GM19372 (cell line): ENCODE results near the gene IL2RA.
"Not testable (repeated sequence)": the region's sequence is repeated elsewhere in the genome, so short reads cannot be mapped to it uniquely, and the experiment has no call there.

Source experiments
- ATAC-seq: cut with Tn5 transposase; IDR thresholded peaks from one replicate; pipeline ENCODE4 v1.9.1; 2021; ENCODE audit warnings: mild to moderate bottlenecking, low read depth, moderate library complexity; ENCODE audit not compliant: unreplicated experiment

IL2RA gene

DNA sequence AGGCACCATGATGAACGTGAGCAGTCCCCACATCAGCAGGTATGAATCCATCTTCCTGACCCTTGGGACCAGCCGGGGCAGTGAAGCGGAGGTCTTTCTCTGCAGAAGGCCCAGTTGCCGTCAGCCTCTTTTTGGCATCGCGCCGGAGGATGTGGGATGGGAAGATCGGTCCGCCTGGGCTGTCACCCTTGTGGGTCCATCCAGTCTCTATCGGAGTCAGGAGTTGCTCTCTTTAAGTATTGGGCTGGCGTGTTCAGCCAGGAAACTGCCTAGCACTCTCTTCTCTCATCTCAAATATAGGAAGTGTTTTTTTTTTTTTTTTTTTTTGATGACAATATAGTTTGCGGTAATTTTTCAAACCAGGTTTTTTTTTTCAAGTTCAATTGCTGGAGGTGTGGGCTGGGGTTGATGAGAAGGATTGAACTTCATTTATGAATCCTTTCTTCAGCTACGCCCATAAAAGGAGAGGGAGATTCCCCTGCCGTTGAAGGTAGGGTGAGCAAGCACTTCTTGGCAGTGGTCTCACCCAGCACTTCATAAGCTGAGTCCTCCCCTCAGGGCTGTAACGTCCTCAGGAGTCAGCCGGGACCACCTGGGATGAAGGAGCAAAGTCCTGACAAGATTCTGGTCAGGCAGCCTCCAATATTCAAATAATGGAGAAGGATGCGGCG lies at the start of gene IL2RA:
TSS of gene IL2RA (minus strand) at position 267 of the 671 bp plus-strand sequence. CDS start at position 51, 216 bp downstream.
- no peak for ATAC-seq

DNA sequence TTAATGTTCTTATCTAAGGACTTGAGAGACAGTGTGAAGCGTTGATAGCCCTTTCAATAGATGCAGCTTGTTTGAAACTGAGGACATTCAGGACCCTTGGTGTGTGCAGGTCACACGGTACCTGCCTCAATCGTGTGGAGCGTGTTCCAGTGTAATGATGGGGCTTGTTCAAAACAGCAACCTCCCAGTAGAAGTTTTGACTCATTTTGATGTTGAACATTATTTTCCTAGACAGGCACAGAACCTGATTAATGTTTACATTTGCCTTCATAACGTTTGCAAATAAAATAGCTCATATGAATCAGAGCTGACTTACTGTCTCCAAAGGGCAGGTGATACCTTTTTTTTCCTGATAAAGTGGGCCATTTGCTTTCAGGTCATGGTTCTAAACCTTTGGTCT lies 48.0 kb upstream of the IL2RA start:
- ATAC-seq = no peak

DNA sequence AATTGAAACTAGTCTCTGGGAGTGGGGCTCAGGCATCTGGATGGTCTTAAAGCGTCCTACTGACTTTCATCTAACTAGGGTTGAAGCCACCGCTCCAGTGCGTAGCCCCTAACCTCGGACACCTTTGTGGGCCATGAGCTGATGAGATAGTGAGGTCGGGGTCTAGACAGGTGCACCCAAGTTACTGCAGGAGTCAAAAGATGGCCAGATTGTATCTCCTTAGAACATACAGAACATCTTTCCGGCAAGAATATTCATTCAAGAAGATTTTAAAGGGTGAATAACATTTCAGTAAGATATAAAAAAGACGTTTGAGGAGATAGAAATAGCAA lies 47.2 kb upstream of the IL2RA start:
- ATAC-seq = no peak

DNA sequence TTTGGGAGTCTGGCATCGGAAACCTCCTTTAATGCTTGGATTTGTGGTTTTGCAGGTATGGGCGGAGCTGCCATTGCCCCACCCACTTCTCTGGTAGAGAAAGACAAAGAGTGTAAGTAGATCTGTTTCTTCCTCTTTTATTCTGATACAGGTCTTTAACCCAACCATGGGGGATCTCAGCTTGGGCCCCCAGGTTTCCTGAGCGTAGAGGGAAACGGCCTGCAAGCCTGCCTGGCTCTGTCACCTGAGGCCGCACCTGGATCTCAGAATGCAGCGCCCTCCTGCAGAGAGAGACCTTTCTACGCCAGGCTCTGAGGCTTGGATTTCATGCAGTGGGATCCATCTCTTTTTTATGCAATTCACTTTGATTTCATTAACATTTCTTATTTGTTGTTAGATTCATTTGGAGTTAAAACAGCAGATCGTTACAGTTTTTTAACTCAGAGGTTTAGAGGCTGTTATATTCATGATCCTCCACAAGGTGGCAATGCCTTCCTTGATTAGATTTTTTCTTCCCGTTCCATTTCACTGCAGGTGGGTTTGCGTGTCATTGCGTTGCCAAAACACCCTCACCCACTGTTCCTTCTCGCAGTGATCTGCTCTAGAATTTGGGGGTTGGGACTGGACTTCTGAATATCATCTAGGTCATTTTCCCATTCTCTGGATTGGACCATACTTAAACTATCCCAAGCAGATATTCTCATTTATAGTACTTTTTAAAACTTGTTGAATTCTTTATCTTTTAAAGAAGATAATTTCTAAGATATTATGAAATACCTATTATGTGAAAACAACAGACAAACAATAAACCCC lies 46.7 kb upstream of the IL2RA start:
- no peak for ATAC-seq

DNA sequence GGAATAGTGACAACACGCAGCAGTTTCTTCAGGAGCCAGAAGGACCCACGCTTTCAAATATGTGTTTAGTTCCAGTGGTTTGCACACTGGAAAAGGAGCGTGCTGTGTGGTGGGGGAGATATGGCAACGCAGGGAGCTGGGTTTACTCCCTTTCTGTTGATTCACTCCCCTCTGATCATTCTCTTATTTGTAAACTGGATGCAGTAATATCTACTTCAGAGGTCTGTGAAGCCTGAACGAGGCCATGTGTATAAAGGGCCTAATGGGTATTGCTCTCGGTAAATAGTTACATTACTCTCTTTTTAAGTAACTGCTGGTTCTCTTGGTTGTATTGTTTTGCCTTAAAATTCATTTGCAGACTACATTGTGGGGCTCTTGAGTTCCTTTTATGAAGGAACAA lies 45.9 kb upstream of the IL2RA start:
- no peak for ATAC-seq

DNA sequence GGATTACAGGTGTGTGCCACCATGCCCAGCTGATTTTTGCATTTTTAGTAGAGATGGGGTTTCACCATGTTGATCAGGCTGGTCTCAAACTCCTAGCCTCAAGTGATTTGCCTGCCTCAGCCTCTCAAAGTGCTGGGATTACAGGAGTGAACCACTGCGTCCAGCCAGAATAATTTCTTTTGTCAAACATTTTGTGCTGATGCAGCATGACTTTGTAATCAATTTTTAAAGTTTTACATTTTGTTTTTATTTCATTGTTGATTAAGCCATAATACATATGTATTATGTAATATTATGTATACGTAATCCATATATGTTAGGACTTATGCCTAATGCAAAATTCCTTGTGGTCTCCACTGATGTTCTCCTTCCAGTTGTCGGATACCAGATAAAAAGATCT lies 45.4 kb upstream of the IL2RA start:
- ATAC-seq = not testable (repeated sequence)

DNA sequence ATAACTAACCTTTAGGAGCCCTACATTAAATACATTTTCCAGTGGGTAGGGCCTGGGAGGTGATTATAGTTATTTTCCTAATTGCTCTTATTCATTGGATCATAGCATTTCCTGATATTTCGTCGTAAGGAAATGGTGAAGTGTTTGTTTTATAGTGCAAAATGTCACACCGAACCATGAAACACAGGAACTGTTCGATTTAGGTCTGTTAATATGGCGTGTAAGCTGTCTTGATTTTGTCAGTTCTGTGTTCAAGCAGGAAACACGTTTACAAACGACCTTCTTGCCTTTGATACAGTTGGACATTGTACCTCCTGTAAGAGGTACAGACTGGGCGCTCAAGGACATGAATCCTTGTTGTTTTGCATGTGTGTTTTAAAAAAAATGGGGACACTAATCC lies 41.4 kb upstream of the IL2RA start:
- no peak for ATAC-seq

DNA sequence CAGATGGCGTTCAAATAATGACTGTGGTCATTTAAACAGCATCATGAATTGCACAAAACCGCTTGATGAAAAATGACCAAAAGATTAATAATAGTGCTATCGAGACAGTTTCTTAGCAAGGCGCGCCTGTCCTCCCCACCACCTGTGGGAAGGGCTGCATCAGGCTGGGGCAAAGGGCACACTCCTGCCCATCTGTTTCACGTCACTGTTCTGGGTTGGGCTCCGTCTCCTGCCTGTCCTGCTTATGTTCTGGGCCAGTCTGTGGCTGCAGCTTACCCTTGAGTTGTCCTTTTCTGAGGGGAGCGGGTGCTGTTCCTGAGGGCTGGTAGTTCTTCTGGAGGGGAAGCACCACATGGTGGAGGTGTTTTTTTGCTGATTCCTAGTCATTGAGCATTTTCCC lies 40.0 kb upstream of the IL2RA start:
- no peak for ATAC-seq

DNA sequence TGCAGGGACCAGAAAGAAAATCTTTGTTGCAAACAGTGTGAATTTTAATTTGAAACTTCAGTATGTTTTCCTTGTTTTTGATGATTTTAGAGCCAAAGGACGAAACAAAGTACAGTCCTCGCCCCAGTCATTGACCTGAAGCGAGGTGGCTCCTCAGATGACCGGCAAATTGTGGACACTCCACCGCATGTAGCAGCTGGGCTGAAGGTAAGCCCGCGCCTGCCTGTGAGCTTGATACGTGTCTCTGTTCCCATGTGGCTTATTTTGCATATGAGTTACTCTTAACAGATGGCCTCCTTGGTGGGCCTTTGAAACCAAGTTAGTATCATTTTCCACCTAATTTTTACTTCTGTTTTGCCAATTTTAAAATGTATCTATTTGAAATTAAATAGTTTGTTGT lies 39.0 kb upstream of the IL2RA start:
- no peak for ATAC-seq

DNA sequence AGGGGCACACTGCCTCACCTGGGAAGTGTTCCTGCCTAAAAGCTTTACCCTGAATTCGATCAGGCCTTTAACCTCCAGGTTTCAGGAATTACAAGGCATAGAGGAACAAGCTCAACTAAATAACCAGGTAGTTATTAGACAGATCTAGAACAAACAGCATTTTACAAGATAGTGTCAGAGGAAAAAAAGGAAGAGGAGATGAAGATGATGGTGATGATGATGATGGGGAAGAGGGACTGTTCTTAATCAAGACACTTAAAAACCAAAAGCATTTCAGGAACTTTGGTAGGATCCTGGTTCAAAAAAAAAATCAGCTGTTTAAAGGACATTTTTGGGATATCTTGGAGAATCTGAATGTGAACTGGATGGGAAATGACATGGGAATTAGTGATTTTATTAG lies 38.2 kb upstream of the IL2RA start:
- ATAC-seq = no peak

DNA sequence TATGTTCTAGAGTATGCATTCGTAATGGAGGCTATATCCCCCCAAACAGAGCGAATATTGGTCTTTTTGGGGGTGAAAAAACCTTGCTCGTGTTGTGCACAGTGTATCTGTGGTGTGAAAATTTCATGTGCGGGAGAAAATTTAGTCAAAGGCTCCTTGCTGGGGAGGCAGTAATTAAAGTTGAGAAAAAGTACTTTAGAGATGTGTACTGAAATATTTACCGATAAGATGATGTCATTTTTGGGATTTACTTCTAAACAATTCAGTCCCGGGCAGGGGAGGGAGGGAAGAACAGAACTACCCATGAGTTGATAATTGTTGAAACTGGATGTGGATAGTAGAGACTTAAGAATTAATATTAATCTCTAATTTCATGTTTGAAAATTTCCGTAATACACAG lies 36.0 kb upstream of the IL2RA start:
- no peak for ATAC-seq

DNA sequence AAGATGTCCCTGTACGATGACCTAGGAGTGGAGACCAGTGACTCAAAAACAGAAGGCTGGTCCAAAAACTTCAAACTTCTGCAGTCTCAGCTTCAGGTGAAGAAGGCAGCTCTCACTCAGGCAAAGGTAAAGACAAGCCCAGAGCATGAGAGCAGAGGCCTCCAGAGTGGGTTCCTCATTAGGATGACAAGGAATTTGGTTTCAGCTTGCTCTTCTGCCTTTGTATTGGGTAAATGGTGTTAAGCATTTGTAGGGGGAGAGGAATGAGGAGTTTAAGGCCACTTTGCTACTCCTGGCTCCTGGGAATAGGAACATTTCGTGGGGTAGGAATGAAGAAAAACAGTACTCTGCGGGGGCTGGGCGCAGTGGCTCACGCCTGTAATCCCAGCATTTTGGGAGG lies 34.9 kb upstream of the IL2RA start:
- no peak for ATAC-seq

DNA sequence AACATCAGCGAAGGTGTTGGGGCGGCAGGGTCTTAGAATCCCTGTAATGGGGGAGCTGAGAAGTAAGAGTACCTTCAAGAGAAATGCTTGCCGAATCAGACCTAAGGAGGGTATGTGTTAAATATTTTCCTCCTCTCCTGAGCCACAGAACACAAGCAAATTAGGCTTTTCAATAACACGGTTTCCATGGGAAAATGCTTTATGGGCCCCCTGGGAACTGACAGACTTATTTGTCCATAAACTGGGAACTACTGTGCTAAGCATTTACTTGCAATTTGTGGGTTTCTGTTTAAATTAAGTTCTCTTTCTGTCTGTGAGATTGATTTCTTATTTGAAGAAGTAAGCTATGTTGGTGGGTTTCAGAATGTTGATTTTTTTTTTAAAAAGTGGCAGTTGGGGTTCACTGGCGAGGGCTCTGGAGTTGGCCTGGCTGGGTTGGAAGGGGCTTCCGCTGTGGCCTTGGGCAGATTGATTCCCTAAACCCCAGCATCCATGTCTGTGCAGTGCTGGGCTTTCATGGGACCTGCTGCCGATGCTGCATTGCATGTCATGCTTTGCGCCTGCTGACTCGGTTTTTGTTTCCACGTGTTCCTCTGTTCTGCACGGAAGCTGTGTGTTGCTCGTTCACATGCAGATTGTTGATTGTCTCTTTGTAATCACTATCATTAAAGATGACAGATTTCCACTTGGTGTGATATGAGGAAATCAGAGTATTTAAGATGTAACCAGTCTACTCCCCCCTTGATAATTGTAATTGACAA lies 33.8 kb upstream of the IL2RA start:
- ATAC-seq = no peak

DNA sequence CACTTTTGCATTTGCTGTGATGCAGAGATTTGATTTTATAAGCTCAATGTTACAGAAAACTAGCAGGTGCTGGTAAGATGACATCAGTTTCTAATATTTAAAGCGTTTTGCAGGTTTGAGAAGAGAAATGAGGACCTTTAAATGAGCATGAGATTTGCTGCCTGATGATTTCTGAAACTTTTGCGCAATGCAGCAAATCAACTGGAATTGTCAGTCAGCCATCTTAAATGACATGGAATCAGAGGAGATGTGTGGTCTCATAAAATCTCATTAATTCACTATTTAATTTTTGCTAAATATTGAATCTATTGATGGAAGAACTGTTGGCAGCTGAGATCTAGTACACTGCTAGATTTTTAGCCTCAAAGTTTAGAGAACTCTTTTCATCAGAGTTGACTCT lies 30.6 kb upstream of the IL2RA start:
- ATAC-seq = no peak

DNA sequence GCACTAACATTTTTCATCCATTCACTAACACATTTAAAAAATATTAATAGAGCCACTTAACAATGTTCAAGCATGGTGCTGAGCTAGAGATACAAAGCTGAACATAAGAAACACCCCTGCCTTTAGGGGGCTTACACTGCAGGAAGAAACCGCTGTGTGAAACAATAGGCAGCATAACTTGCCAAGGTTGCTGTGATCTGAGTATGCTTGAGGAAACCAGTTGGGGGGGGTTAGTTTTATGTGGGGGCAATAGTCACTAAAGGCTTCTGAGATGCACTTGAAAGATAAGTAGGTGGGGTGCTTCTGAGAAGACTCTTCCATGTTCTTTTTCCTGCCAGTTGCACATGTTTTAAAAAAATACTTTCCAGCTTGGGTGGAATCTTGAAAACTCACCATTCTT lies 29.5 kb upstream of the IL2RA start:
- no peak for ATAC-seq

DNA sequence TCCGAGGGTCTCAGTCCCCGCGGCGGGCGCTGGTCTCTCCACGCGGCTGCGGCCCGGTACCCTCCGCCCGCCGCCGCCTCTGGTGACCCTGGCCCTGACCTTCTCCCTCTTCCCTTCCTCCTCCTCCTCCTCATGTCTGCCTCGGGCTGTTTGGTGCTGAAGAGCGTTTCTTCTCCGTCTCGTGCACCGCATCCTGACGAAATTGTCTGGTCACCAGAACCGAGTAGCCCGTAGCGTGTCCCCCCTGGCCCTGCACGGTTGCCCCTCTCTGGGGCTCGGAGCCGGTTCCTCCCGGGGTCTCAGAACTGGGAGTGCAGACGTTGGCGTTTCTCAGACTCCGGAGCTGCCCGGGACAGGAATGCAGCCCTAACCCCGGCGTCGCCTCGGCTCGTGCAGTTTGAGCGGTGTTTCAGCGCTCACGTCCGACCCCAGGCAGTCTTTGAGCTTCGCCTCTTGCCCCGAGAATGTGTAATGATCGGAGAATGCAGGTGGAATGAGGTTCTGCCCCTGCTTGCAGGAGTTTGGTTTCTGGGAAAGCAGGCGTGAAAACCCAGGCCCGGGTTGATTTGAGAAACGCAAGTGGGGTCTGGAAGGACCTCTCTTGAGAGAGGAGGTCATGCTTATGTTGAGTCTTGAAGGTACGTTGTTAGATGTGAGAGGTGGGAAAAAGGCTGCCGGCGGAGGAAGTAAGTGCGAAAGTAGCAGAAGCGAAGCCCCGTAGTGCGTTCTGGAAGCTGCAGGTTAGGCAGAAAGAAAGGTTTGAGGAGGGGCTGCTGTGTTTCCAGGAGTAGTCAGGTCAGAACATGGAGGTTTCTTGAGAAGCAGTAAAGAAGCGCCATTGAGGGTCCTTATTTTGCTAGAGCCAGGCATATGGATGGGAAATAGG lies 27.4 kb upstream of the IL2RA start:
- no peak for ATAC-seq

DNA sequence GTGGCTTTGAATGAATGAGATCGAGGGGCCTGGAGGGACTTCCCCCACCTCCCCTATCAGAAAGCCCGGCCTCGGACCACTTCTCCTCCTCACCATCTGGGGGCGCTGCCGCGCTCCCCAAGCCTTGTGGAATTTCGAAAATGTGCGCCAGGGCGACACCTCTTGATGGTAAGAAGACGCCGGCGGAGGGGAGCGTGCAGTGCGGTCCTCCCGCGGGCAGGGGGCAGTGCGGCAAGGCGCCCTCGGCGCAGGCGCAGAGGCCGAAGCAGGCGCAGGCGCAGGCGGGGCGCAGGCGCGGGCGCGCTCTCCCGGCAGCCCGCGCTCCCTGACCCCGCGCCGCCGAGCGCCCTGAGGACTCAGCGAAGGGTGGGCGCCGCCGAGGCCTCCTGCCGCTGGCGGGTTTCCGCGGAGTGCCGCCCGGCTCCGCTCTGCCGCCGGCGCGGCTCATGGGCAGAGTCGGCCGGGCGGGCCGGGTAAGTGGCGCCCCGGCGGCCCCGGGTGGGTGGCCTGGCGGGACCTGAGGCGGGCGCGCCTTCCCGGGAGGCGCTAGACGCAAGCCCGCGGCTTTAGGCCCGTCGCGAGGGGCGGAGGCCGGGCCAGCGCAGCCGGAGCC lies 26.7 kb upstream of the IL2RA start, which contains the start of gene RBM17:
TSS of gene RBM17 (plus strand) at position 314 of the 613 bp plus-strand sequence. CDS start 8,032 bp downstream, outside the sequence.
- ATAC-seq = peak; percentile 88

DNA sequence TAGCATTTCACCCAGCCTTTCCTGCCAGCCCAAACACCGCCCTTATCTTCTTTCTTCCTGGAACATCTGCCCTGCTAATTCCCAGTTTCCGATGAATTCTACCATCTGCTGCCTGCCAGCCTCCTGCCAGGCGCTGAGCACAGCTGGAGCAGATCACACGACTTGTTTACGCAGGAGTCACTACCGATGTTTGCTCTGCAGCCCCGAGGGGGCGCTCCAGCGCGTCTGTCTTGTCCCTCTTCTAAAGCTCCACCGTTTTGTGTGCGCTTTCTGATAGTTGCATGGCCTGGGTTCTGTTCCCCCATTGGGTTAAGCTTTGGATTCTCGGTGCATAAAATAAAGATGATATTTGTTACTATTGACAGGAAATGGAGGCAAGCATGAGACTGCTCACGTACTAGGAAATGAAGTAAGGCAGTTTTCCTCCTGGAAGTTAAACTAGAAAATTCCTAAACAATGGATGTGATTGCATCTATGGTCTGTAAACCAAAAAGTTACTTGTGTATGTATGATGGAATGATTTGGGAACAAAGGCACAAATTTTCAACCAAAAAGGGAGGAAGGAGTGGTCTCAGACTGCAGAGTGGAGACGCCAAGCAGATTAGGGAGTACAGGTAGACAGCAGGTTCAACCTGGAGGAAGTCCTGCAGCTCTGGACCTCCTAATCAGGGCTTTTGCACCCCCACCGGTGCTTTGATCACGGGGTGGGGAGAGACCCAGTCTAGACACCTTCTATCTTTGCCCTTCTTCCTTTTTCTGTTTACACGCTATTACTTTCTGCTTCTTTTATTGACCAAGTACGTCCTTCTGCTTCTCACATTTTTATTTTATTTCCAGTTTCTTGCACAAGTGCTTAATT lies 24.4 kb upstream of the IL2RA start:
- peak; percentile 38 for ATAC-seq
